NT2/D1 (cell line): ENCODE data around the gene ZNF593.

Experiments used
- YY1 ChIP-seq: IDR thresholded peaks from 2 replicates; pipeline ENCODE4 v1.6.1; 2011; ENCODE audit not compliant: insufficient read length, insufficient read depth
- ZNF274 ChIP-seq: IDR thresholded peaks from 2 replicates; pipeline ENCODE4 v1.6.1; 2011; ENCODE audit warnings: mild to moderate bottlenecking, low read depth, low read length

- TF ChIP-seq ZNF274 (no peak), YY1 (no peak)
These were observed 10.6 kb upstream of the ZNF593 start, which contains the start of gene FAM110D for GRCh38 chr1:26158908-26159742.
